ENCODE data around the gene CDH23. TPM values are rescaled to one million over a fixed set of nuclear protein-coding genes. Genes with fewer than 3 reads are reported as not detected.

The CDH23 gene
- total RNA-seq, 6 donors from 2014 or later, result 4.7 to 29.3 (median 10.4) TPM

DNA sequence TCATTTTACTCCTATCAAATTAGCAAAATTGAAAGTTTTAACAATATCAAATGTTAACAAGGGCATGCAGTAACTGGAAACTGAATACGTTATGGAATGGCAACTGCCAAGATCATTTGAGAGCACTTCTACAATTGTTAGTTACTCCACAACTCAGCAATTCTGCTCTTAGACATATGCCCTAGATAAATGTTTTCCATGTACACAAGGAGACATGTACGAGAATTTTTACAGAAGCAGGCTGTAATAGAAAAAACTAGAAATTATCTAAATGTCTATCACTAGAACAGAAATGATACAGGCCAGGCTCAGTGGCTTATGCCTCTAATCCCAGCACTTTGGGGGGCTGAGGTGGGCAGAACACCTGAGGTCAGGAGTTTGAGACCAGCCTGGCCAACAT is 447.4 kb downstream of the CDH23 start:
- DNase-seq, result no peak
- H3K27ac ChIP-seq, result no peak overlapping the region
- H3K9me3 ChIP-seq, result no peaks in the 10 kb centered on the region
- TF ChIP-seq, protein P1, sequence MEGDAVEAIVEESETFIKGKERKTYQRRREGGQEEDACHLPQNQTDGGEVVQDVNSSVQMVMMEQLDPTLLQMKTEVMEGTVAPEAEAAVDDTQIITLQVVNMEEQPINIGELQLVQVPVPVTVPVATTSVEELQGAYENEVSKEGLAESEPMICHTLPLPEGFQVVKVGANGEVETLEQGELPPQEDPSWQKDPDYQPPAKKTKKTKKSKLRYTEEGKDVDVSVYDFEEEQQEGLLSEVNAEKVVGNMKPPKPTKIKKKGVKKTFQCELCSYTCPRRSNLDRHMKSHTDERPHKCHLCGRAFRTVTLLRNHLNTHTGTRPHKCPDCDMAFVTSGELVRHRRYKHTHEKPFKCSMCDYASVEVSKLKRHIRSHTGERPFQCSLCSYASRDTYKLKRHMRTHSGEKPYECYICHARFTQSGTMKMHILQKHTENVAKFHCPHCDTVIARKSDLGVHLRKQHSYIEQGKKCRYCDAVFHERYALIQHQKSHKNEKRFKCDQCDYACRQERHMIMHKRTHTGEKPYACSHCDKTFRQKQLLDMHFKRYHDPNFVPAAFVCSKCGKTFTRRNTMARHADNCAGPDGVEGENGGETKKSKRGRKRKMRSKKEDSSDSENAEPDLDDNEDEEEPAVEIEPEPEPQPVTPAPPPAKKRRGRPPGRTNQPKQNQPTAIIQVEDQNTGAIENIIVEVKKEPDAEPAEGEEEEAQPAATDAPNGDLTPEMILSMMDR (IDR thresholded peaks at IDR 0.05), result no peak
- H3K4me3 ChIP-seq, result no peak overlapping the region
- 52 to 56% methylated on average over 2 of the region's 2 CpGs for WGBS, 2 donors
- no peaks in the 10 kb centered on the region for H3K27me3 ChIP-seq
- H3K36me3 ChIP-seq, result no peaks in the 10 kb centered on the region
- peaks cover 39 to 79% (median 56%) of the 10 kb centered on the region in 4 donors for H3K4me1 ChIP-seq
- ATAC-seq (ENCODE audit: low FRiP score in 2 of 2), result no peak

DNA sequence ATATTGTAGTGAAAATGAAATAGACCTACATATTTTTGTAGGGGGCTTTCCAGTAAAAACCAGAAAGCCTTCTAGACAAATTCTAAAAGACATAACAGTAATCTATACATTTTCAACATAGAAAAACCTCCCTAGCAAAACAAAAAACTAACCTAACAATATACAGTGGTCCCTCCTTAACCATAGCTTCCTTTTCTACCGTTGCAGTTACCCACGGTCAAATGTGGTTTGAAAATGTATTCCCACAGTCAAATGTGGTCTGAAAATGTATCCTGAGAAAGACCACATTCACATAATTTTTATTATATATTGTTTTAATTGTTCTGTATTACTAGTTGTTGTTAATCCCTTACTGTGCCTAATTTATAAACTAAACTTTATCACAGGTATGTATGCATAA is 448.0 kb downstream of the CDH23 start:
- no peak overlapping the region for H3K27ac ChIP-seq
- no peaks in the 10 kb centered on the region for H3K36me3 ChIP-seq
- H3K4me3 ChIP-seq, result no peak overlapping the region
- peaks cover 39 to 79% (median 54%) of the 10 kb centered on the region in 4 donors for H3K4me1 ChIP-seq
- 60 to 75% methylated on average over 2 of the region's 2 CpGs for WGBS, 2 donors
- H3K9me3 ChIP-seq, result no peaks in the 10 kb centered on the region
- DNase-seq (no peak), ATAC-seq (ENCODE audit: low FRiP score in 2 of 2) (no peak)
- TF ChIP-seq EP300 (IDR thresholded peaks at IDR 0.05), result no peak
- TF ChIP-seq, protein P1 (IDR thresholded peaks at IDR 0.05), result no peak
- no peaks in the 10 kb centered on the region for H3K27me3 ChIP-seq

DNA sequence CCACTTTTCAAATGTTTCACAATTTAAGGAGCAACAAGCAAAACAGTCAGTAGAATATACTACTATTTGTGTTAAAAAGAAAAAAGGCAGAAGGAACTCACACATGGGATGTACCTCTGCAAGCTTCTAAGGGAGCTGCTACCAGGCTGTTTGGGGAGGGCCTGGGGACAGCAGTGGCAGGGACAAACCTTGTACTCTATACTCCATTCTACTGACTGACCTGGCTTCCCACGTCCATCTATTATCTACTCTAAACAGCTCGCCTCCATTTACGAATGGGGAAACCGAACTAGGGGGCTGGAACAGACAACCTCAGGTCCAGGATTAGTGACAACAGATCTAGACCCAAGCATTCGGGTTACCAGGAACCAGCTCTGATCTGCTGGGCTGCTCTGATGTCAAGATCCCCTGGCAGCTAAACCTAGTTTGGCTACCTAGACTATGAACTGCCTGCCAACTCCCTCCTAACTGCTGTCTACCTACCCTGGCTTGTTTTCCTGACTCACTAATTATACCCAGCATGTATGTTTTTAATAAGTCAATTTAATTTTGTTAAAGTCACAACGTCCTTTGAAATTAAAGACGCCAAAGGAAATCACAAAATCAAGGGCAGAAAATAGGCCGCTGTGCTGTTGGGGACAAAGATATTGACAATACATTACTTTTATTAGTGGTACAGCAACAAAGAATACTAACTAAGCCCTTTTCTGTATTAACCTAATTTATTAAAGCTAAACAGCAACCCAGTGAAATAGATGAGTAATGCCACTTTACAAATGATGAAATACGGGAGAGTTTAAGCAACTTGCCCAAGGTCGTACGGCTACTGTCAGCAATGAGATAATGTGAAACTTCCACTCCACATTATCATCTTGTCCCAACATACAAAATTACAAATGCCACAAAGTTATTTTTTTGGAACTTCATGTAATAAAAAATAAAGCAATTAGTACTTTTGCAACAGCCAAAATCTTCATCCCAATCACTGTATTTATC is 449.0 kb downstream of the CDH23 start:
- no peaks in the 10 kb centered on the region for H3K9me3 ChIP-seq
- H3K4me3 ChIP-seq, result no peak overlapping the region

DNA sequence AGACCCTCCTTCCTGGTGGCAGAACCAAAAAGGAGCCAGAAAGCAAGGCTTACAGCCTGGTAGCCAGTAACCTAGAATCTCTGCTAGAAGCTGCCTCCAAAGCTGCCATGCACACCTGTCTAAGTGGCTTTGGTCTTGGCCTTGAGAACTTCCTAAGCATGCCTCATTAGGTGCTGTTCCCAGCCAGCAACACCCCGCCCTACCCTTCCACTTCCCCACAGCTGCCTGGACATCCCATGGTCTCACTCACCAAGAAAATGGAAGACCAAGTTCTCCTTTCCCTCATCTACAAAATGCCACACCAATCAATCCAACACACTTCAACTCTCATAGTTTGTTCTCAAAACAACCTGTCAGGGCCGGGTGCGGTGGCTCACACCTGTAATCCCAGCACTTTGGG is 450.1 kb downstream of the CDH23 start:
- DNase-seq (peak in 1 of 2 donors; percentile 52), ATAC-seq (ENCODE audit: low FRiP score in 2 of 2) (no peak)
- Histone ChIP-seq H3K9me3 (no peaks in the 10 kb centered on the region), H3K36me3 (no peaks in the 10 kb centered on the region), H3K27me3 (no peaks in the 10 kb centered on the region), H3K27ac (peak overlapping the region in 2 of 4 donors; percentile 42 to 55), H3K4me3 (peak overlapping the region in 1 of 4 donors; percentile 100), H3K4me1 (peaks cover 41 to 72% (median 44%) of the 10 kb centered on the region in 4 donors)
- TF ChIP-seq POLR2AphosphoS5 (IDR thresholded peaks at IDR 0.05) (no peak), POLR2A (IDR thresholded peaks at IDR 0.05) (peak in 1 of 4 donors; percentile 39)
- WGBS, 2 donors, result 89 to 96% methylated on average over 3 of the region's 3 CpGs

More for the DNA sequence above, 449.0 kb downstream of the CDH23 start:
- peak overlapping the region in 2 of 4 donors; percentile 24 to 29 for H3K27ac ChIP-seq
- TF ChIP-seq POLR2AphosphoS5 (IDR thresholded peaks at IDR 0.05) (no peak), POLR2A (IDR thresholded peaks at IDR 0.05) (no peak), EP300 (IDR thresholded peaks at IDR 0.05) (no peak)
- TF ChIP-seq, protein P1 (IDR thresholded peaks at IDR 0.05), result no peak
- no peak for DNase-seq
- no peaks in the 10 kb centered on the region for H3K36me3 ChIP-seq
- WGBS, 2 donors, result 84% methylated on average over 11 of the region's 11 CpGs
- H3K27me3 ChIP-seq, result no peaks in the 10 kb centered on the region
- ATAC-seq (ENCODE audit: low FRiP score in 2 of 2), result peak in 1 of 2 donors; percentile 53
- H3K4me1 ChIP-seq, result peaks cover 36 to 76% (median 46%) of the 10 kb centered on the region in 4 donors

DNA sequence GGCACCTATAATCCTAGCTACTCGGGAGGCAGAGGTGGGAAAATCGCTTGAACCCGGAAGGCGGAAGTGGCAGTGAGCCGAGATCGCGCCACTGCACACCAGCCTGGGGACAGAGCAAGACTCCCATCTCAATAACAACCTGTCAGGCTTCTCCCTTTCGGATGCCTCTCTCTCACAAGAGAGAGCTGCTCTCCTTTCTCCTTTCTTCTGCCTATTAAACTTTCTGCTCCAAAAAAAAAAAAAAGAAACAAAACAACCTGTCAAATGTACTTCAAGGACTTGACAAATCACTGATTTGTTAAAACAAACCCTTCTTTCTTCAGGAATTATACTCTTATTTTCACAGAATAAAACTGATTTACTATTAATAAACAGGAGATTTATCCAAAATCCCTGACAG is 450.7 kb downstream of the CDH23 start:
- Histone ChIP-seq H3K4me1 (peaks cover 35 to 70% (median 44%) of the 10 kb centered on the region in 4 donors), H3K27me3 (no peaks in the 10 kb centered on the region), H3K4me3 (peak overlapping the region in 1 of 4 donors; percentile 100), H3K27ac (peak overlapping the region in 2 of 4 donors; percentile 42 to 56), H3K9me3 (no peaks in the 10 kb centered on the region), H3K36me3 (no peaks in the 10 kb centered on the region)
- ATAC-seq (ENCODE audit: low FRiP score in 2 of 2), result no peak
- WGBS, 2 donors, result 89 to 97% methylated on average over 8 of the region's 8 CpGs
- DNase-seq, result no peak
- TF ChIP-seq POLR2A (IDR thresholded peaks at IDR 0.05) (no peak), EP300 (IDR thresholded peaks at IDR 0.05) (no peak), POLR2AphosphoS5 (IDR thresholded peaks at IDR 0.05) (no peak)
- TF ChIP-seq, protein P1 (IDR thresholded peaks at IDR 0.05), result no peak

All from upper lobe of left lung (tissue), 6 donors.